Peyer's patch (tissue), 4 donors: ENCODE results near the gene GGCX. TPM values are rescaled to one million over a fixed set of nuclear protein-coding genes. Genes with fewer than 3 reads are reported as not detected.

Experiments
- DNase-seq, 3 donors: peaks; one replicate each; pipeline ENCODE4 v3.0.0-alpha.2; 2017 to 2019
- H3K27ac ChIP-seq, 4 donors: fragments of 200-600 bp; sonication (generic); one replicate each; pipeline ENCODE4 v1.5.1; 2016 to 2019
- H3K27me3 ChIP-seq, 2 donors: fragments of 200-600 bp; sonication (generic); one replicate each; pipeline ENCODE4 v1.5.1; 2019
- H3K36me3 ChIP-seq, 3 donors: fragments of 200-600 bp; sonication (generic); one replicate each; pipeline ENCODE4 v1.5.1; 2016 to 2019
- H3K4me1 ChIP-seq, 4 donors: fragments of 200-600 bp; sonication (generic); one replicate each; pipeline ENCODE4 v1.5.1; 2016 to 2019
- H3K4me3 ChIP-seq, 4 donors: fragments of 200-600 bp; sonication (generic); 1 replicate in 3 of 4; 2 replicates in 1 of 4; pipeline ENCODE4 v1.5.1; 2016 to 2019; ENCODE audit warnings: mild to moderate bottlenecking in 1 of 4
- H3K9me3 ChIP-seq, 4 donors: fragments of 200-600 bp; sonication (generic); one replicate each; pipeline ENCODE4 v1.5.1; 2016 to 2019; ENCODE audit warnings: mild to moderate bottlenecking in 1 of 4
- POLR2A ChIP-seq, 2 donors: fragments of 450-650 bp; IDR thresholded peaks; one replicate each; pipeline ENCODE4 v1.5.1; 2017; ENCODE audit warnings: antibody characterized with exemption in 2 of 2, mild to moderate bottlenecking in 2 of 2, moderate library complexity in 2 of 2
- total RNA-seq, 4 donors: library from RNA; depleted of rRNA; stranded (reverse); fragments of >200 nt; gene quantifications; one replicate each; pipeline ENCODE4 v1.1.0, GENCODE V29; 2016
- TF ChIP-seq, protein P1 (sequence below), 6 experiments: fragments of 450-650 bp in 4 of 6; fragments of 200-600 bp in 2 of 6; sonication (generic) in 1 of 6; IDR thresholded peaks; one replicate each; pipeline ENCODE4 v1.5.1; 2017 to 2019; ENCODE audit warnings: antibody characterized with exemption in 6 of 6, mild to moderate bottlenecking in 3 of 6, moderate library complexity in 1 of 6

The GGCX gene
- total RNA-seq, 4 donors from 2014 or later, result 21.3 to 38.0 (median 31.1) TPM

DNA sequence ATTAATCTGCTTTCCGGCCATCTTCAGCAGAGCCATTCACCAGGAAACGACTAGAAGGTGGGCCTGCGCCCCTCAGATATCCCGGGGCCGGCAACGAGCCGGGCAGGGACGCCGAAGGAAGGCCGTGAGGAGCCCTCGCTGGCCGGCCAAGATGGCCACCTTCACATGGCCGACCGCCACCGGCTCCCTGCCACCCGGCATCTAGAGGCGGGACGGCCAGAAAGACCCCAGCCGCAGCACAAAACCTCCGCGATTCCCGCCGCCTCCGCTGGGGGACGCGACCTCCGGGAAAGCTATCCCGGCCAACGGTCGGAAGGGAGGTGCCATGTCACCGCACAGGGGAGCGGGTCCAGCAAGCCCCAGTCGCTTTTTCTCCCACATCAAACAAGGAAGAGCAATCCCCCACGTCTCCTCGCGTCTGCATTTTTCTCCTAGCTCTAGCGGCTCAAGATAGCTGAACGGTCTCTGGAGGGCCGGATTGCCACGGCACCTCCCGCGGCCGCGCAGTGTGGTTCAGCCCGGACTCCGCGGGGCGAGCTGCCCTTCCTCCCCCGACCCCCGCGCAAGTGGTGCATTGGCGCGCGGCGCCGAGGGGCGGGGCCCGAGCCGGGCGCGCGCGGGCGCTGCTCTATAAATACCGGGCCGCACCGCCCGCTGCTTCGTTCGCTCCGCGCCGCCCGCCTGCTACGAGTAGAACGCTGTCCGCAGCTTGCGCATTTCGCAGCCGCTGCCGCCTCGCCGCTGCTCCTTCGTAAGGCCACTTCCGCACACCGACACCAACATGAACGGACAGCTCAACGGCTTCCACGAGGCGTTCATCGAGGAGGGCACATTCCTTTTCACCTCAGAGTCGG is 22.6 kb downstream of the GGCX start, which contains the start of gene MAT2A:
MAT2A (plus strand) TSS at position 662 of the 854 bp plus-strand sequence; CDS start at position 782, 120 bp downstream.
- Histone ChIP-seq H3K4me3 (peak within 1 kb of the TSS; percentile 72 to 97 (median 83)), H3K27me3 (no peaks in the 10 kb centered on the region), H3K27ac (peak within 1 kb of the TSS; percentile 95 to 99 (median 98)), H3K36me3 (peaks cover 0 to 27% (median 2%) of the 10 kb centered on the region in 3 donors), H3K4me1 (peaks cover 0 to 40% (median 4%) of the 10 kb centered on the region in 4 donors), H3K9me3 (no peaks in the 10 kb centered on the region)
- peak; percentile 99 to 100 for TF ChIP-seq POLR2A (IDR thresholded peaks at IDR 0.05)
- TF ChIP-seq, protein P1, sequence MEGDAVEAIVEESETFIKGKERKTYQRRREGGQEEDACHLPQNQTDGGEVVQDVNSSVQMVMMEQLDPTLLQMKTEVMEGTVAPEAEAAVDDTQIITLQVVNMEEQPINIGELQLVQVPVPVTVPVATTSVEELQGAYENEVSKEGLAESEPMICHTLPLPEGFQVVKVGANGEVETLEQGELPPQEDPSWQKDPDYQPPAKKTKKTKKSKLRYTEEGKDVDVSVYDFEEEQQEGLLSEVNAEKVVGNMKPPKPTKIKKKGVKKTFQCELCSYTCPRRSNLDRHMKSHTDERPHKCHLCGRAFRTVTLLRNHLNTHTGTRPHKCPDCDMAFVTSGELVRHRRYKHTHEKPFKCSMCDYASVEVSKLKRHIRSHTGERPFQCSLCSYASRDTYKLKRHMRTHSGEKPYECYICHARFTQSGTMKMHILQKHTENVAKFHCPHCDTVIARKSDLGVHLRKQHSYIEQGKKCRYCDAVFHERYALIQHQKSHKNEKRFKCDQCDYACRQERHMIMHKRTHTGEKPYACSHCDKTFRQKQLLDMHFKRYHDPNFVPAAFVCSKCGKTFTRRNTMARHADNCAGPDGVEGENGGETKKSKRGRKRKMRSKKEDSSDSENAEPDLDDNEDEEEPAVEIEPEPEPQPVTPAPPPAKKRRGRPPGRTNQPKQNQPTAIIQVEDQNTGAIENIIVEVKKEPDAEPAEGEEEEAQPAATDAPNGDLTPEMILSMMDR (IDR thresholded peaks at IDR 0.05), result peak; percentile 44 to 81 (median 68)
- DNase-seq, result peak; percentile 88 to 96 (median 95)

DNA sequence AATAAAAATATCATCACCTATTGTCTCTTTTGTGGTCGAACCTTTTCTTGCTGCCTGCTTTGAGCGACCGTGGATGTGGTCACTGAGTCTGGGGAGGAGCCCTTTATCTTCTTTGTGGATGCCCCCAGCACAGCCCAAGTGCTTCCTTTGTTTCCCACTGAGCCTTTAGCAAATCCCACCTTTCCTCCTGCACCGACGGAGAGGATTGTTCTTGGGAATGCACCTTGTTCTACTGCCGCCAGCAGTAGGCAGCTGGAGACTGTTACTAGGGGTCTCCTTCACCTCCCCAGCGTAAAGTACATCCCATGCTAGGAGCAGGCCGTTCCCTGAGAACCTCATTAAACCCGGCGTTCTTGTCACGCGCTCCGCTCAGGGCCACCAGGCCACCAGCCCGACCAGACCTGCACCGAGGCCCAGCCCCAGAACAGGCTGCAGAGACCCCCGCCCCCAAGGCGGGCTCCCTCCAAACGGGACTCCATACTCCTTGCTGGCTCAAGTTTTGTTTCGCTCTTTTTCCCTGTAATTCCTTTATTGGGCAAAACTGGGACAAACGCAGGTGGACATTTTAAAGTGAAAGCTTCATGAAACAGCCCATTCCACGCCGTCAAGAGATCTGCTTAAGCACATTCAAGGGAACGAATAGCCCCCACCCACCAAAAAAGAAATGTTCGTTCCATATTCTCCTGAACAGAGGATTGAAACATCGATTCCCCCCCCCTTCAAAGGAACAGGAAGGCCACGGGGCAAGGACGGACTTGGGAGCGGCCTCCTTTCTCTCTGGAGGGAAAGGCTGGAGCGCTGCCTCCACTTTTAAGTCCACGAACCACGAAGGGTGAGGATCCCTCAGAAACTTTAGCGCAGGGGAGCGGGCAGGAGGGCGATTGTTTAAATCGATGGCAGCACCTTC is 23.4 kb downstream of the GGCX start:
- peaks cover 0 to 34% (median 4%) of the 10 kb centered on the region in 4 donors for H3K4me1 ChIP-seq
- peaks cover 0 to 19% (median 2%) of the 10 kb centered on the region in 3 donors for H3K36me3 ChIP-seq
- no peaks in the 10 kb centered on the region for H3K9me3 ChIP-seq
- peak; percentile 46 to 80 (median 79) for DNase-seq
- peak overlapping the region; percentile 72 to 97 (median 83) for H3K4me3 ChIP-seq
- H3K27ac ChIP-seq, result peak overlapping the region; percentile 95 to 99 (median 98)
- H3K27me3 ChIP-seq, result no peaks in the 10 kb centered on the region
- TF ChIP-seq POLR2A (IDR thresholded peaks at IDR 0.05), result peak; percentile 12 to 35
- TF ChIP-seq, protein P1 (IDR thresholded peaks at IDR 0.05), result peak in 1 of 6 experiments; percentile 29

DNA sequence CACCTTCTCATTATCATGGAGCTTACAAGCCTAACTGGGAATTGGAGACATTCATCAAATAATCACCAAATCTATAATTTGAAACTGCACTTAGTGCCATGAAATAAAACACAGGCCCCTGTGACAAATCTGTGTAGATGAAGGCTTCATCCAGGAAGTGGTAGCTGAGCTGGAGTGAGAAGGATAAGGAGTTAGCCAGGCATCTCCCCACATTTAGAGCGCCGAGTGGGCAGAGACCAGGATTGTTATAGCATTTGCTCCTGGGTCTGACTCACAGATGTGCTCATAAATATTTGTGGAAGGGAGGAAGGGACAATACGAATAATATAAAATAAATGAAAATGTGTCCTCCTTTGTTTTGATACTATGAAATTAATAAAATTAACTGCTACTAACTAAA is 24.8 kb downstream of the GGCX start:
- Histone ChIP-seq H3K9me3 (no peaks in the 10 kb centered on the region), H3K36me3 (peaks cover 0 to 5% (median 0%) of the 10 kb centered on the region in 3 donors), H3K4me3 (no peak overlapping the region), H3K4me1 (peaks cover 0 to 20% (median 4%) of the 10 kb centered on the region in 4 donors), H3K27me3 (no peaks in the 10 kb centered on the region), H3K27ac (peak overlapping the region in 1 of 4 donors; percentile 5)
- no peak for TF ChIP-seq POLR2A (IDR thresholded peaks at IDR 0.05)
- TF ChIP-seq, protein P1 (IDR thresholded peaks at IDR 0.05), result no peak
- DNase-seq, result no peak

DNA sequence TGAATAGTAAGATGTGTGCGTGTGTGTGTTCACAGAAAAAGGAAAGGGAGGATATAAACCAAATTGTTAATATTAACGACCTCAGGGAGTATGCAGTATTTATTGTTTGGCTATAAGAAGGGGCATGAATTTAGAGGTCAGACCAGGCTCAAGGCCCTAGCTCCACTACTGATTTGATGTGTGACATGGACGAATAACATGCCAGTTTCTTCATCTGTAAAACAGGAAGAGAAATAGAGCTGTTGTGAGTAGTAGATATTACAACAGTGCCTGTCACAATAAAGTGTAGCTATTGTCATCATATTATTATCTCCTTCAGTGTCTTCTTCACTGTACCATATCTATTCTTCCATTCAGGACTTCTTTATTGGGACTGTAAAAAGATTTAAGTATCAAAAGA is 26.4 kb downstream of the GGCX start:
- H3K27ac ChIP-seq, result no peak overlapping the region
- H3K9me3 ChIP-seq, result no peaks in the 10 kb centered on the region
- TF ChIP-seq, protein P1 (IDR thresholded peaks at IDR 0.05), result no peak
- no peak for TF ChIP-seq POLR2A (IDR thresholded peaks at IDR 0.05)
- no peaks in the 10 kb centered on the region for H3K27me3 ChIP-seq
- peaks cover 0 to 9% (median 0%) of the 10 kb centered on the region in 4 donors for H3K4me1 ChIP-seq
- no peak for DNase-seq
- no peaks in the 10 kb centered on the region for H3K36me3 ChIP-seq
- H3K4me3 ChIP-seq, result no peak overlapping the region

DNA sequence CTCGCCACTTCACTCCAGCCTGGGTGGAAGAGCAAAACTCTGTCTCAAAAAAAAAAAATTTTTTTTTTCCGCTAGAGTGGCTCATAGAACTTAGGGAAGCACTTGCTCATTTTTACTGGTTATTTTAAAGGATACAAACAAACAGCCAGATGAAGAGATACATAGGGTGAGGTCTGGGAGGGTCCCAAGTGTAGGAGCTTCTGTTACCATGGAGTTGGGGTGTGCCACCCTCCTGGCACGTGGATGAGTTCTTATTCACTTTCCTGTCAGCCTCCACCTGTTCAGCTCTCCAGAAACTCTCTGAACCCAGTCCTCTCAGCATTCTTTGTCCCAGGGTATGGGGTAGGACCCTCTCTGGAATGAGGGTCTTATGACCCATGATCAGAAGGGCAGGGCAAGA is 27.2 kb downstream of the GGCX start:
- DNase-seq, result no peak

More for the DNA sequence above, 27.2 kb downstream of the GGCX start:
- H3K27me3 ChIP-seq, result no peaks in the 10 kb centered on the region
- no peaks in the 10 kb centered on the region for H3K9me3 ChIP-seq
- peaks cover 0 to 9% (median 0%) of the 10 kb centered on the region in 4 donors for H3K4me1 ChIP-seq
- no peak for TF ChIP-seq POLR2A (IDR thresholded peaks at IDR 0.05)
- TF ChIP-seq, protein P1 (IDR thresholded peaks at IDR 0.05), result no peak
- no peak overlapping the region for H3K27ac ChIP-seq
- no peak overlapping the region for H3K4me3 ChIP-seq
- no peaks in the 10 kb centered on the region for H3K36me3 ChIP-seq
